ENCODE data around the gene MRI1.

The MRI1 gene

GRCh38 chr19:13757805-13758772 lies 6.2 kb upstream of the MRI1 start:
- no peak for TF ChIP-seq CTCF (IDR thresholded peaks at IDR 0.05)
- Histone ChIP-seq H3K27ac (no peak overlapping the region), H2AFZ (no peak overlapping the region), H3K9ac (no peak overlapping the region), H3K4me1 (no peaks in the 10 kb centered on the region), H3K79me2 (no peaks in the 10 kb centered on the region), H3K9me3 (ENCODE audit: control insufficient read depth, low read length) (no peaks in the 10 kb centered on the region), H3K27me3 (ENCODE audit: control insufficient read depth, insufficient read depth, low read length) (no peaks in the 10 kb centered on the region), H3K4me2 (ENCODE audit: low read length) (no peak overlapping the region), H3K36me3 (ENCODE audit: control insufficient read depth, insufficient read depth, low read length) (no peaks in the 10 kb centered on the region), H3K4me3 (ENCODE audit: low read depth, low read length) (no peak overlapping the region)

- Histone ChIP-seq H3K9ac (no peak overlapping the region), H3K4me3 (ENCODE audit: low read depth, low read length) (no peak overlapping the region), H3K4me1 (no peaks in the 10 kb centered on the region), H3K27me3 (ENCODE audit: control insufficient read depth, insufficient read depth, low read length) (no peaks in the 10 kb centered on the region), H3K36me3 (ENCODE audit: control insufficient read depth, insufficient read depth, low read length) (no peaks in the 10 kb centered on the region), H3K9me3 (ENCODE audit: control insufficient read depth, low read length) (no peaks in the 10 kb centered on the region), H2AFZ (no peak overlapping the region), H3K27ac (no peak overlapping the region), H3K4me2 (ENCODE audit: low read length) (no peak overlapping the region), H3K79me2 (no peaks in the 10 kb centered on the region)
- TF ChIP-seq CTCF (IDR thresholded peaks at IDR 0.05): no peak
Observed at GRCh38 chr19:13758795-13759194, 5.5 kb upstream of the MRI1 start.

- Histone ChIP-seq H3K4me1 (peaks cover 9% of the 10 kb centered on the region), H3K9me3 (ENCODE audit: control insufficient read depth, low read length) (no peaks in the 10 kb centered on the region), H3K4me3 (ENCODE audit: low read depth, low read length) (no peak overlapping the region), H3K36me3 (ENCODE audit: control insufficient read depth, insufficient read depth, low read length) (no peaks in the 10 kb centered on the region), H3K9ac (no peak overlapping the region), H3K4me2 (ENCODE audit: low read length) (no peak overlapping the region), H3K27ac (no peak overlapping the region), H2AFZ (no peak overlapping the region), H3K27me3 (ENCODE audit: control insufficient read depth, insufficient read depth, low read length) (no peaks in the 10 kb centered on the region), H3K79me2 (no peaks in the 10 kb centered on the region)
- TF ChIP-seq CTCF (IDR thresholded peaks at IDR 0.05): no peak
Observed at GRCh38 chr19:13761423-13761822, 2.9 kb upstream of the MRI1 start.

GRCh38 chr19:13762635-13763235 lies 1.6 kb upstream of the MRI1 start:
- Histone ChIP-seq H3K27ac (no peak overlapping the region), H3K4me2 (ENCODE audit: low read length) (no peak overlapping the region), H3K4me3 (ENCODE audit: low read depth, low read length) (no peak overlapping the region), H3K36me3 (ENCODE audit: control insufficient read depth, insufficient read depth, low read length) (no peaks in the 10 kb centered on the region), H3K4me1 (peaks cover 9% of the 10 kb centered on the region), H3K79me2 (no peaks in the 10 kb centered on the region), H3K27me3 (ENCODE audit: control insufficient read depth, insufficient read depth, low read length) (no peaks in the 10 kb centered on the region), H3K9me3 (ENCODE audit: control insufficient read depth, low read length) (no peaks in the 10 kb centered on the region), H3K9ac (no peak overlapping the region), H2AFZ (no peak overlapping the region)
- no peak for TF ChIP-seq CTCF (IDR thresholded peaks at IDR 0.05)
